GM20000 (cell line): ENCODE results near the gene INSL6.

Experiments
- DNase-seq: peaks from one replicate; pipeline ENCODE4 v3.0.0; 2012; ENCODE audit warnings: low spot score
- TF ChIP-seq, protein P1 (sequence below): IDR thresholded peaks from 2 replicates; pipeline ENCODE4 v1.5.1; 2012; ENCODE audit warnings: mild to moderate bottlenecking, control low read depth; ENCODE audit errors: extremely low read depth, missing control alignments

INSL6 gene

DNA sequence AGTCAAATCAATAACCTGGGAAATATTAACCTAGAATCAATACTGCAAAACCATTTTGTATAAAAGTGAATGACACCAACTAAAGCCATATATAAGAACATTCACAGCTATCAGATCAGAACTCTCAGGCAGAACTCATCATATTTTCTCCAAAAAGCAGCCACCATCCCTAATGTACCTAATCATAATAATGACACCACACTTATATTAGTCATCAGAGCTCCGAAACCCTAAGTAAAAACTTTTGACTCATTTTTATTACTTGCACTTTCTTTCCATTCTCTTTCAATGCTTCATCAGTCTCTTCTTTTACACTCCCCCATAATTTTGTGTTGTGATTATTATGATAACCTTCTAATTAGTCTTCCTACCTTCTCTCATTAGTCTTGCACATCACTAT, 45.3 kb downstream of the INSL6 start:
- TF ChIP-seq, protein P1, sequence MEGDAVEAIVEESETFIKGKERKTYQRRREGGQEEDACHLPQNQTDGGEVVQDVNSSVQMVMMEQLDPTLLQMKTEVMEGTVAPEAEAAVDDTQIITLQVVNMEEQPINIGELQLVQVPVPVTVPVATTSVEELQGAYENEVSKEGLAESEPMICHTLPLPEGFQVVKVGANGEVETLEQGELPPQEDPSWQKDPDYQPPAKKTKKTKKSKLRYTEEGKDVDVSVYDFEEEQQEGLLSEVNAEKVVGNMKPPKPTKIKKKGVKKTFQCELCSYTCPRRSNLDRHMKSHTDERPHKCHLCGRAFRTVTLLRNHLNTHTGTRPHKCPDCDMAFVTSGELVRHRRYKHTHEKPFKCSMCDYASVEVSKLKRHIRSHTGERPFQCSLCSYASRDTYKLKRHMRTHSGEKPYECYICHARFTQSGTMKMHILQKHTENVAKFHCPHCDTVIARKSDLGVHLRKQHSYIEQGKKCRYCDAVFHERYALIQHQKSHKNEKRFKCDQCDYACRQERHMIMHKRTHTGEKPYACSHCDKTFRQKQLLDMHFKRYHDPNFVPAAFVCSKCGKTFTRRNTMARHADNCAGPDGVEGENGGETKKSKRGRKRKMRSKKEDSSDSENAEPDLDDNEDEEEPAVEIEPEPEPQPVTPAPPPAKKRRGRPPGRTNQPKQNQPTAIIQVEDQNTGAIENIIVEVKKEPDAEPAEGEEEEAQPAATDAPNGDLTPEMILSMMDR, result no peak
- no peak for DNase-seq

DNA sequence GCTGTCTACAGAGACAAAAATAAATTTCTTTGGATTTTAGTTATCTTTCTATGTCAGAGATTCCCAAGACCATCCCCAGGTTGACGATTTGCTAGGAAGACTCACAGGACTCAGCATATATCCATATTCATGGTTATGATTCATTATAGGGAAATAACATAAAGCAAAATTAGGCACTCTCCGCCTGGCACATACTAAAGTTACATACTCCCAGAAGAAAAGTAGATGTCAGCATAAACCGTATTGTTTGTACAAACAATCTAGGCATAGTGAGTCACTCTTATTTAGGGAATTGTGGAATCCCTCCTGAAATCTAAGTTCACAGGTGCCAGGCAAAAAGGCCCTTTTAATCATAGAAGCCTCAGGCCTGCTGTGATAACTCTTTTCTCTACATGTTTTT, 62.9 kb downstream of the INSL6 start:
- TF ChIP-seq, protein P1, result no peak
- no peak for DNase-seq

DNA sequence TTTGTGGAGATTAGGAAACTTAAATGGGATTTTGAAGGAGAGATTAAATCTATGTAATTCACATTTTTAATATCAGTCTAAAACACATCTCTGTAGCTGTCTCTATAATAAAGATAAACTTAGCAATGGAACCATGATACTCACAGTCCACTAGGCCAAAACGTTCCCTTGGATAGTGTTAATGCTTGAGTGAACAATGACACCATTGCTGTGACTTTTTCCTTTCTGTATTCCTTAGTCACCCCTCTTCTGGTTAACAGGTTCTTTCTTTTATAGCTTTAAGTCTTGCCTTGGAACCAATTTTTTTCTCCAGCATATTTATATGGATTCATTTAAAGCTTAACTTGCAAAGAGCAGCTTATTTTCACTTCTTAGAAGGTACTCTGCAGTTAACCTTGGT, 63.3 kb downstream of the INSL6 start:
- TF ChIP-seq, protein P1, result no peak

DNA sequence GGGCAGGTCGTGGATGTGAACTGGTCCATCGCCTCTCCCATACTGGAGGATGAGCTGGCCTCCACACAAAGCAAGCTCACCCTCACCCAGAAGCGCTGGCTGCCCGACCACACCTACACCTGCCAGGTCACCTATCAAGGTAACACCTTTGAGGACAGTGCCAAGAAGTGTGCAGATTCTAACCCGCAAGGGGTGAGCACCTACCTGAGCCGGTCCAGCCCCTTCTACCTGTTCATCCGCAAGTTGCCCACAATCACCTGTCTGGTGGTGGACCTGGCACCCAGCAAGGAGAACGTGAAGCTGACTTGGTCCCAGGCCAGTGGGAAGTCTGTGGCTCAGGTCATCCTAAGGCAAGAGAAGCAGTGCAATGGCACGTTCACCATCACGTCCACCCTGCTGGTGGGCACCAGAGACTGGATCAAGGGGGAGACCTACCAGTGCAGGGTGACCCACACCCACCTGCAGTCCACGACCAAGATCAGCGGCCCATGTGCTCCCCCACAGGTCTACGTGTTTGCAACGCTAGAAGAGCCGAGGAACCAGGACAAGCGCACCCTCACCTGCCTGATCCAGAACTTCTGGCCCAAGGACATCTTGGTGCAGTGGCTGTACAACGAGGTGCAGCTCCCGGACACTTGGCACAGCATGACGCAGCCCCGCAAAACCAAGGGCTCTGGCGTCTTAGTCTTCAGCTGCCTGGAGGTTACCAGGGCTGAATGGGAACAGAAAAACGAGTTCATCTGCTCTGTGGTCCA, 71.3 kb downstream of the INSL6 start:
- DNase-seq, result no peak
- TF ChIP-seq, protein P1, result no peak

More for the DNA sequence above, 63.3 kb downstream of the INSL6 start:
- DNase-seq, result no peak
